HG03439 (cell line): Measurements from ENCODE around the gene ZNF385D.

ENCODE experiments used
- ATAC-seq: cut with Tn5 transposase; IDR thresholded peaks from one replicate; pipeline ENCODE4 v1.9.1; 2021; ENCODE audit warnings: mild to moderate bottlenecking, moderate library complexity; ENCODE audit not compliant: unreplicated experiment

The ZNF385D gene

DNA sequence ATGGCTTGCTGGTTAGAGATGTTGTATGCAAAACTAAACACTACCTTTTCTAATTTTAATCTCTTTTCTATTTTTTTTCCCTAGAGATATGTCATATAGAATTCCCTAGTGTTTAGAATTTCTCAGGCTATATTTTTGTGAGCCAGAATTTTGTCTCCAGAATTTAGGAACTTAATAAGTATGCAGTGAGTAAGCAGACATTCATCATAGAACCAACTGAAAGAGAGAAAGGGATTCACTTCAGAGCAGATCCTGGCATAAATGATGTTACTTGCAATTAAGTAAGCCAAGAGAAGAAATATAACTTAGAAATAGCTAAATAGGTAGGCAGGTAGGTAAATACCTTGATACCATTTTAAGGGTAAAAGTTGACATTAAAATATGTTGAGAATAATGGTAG, 288.9 kb downstream of the ZNF385D start:
- ATAC-seq: no peak

DNA sequence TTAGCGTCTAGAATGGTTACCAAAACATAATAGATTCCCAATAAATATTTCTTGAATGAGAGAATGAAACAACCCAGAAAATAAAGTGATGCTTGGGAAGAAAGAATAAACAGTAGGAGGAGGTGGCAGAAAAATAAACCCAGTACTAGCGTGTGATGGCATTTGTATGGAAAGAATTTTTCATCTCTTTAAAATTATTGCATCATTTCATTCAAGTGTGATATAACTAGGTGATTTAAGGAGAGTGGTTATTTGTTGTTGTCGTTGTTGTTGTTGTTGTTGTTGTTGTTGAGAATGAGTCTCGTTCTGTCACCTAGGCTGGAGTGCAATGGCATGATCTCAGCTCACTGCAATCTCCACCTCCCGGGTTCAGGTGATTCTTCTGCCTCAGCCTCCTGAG, 293.9 kb downstream of the ZNF385D start:
- no peak for ATAC-seq

DNA sequence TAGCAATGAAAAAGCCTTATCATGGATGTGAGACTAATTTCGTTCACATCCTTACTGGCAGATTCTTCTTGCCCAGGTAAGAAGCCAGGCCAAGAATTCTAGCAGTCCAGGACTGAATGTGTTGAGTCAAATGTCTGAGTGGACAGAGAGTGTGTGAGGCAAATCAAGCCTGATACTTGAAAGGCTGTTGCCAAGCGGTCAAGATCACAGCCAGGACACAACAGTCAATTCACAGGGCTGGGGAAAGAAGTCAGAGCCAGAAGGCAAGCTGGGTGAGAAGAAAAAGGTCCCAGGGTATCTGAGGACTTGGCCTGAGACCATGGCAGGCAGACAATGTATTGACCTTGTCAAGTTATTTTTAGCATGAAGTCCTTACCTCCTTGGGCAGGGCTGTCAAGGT, 301.3 kb downstream of the ZNF385D start:
- ATAC-seq: no peak

DNA sequence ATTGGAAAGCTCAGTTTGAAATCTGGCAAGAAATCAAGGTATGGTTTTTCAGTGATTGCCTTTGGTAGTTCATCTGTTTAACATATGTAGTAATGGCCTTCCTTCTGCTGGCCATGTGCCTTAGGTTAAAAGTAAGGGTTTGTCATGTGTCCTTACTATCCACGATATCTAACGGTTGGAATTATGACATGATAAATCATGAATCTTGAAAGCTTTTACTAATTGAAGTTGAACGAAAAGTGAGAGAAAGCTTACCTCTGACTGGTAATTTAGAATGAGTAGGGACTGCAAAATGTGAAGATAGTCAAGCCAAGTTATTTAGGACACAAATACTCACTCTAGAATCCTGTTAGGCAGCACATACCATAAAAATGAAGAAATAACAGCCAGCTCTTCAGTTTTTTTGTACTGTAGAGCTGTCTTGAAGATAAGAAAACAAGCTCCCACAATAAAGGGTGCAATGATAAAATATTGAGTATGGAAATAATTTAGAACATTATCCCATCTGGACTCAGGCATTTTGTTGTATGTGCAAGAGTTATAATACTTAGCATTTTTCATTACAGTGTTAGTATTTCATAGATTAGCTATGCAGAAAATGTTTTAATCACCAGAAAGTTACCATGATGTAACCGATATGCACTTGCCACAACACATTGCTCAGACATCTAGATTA, 303.4 kb downstream of the ZNF385D start:
- ATAC-seq: no peak

DNA sequence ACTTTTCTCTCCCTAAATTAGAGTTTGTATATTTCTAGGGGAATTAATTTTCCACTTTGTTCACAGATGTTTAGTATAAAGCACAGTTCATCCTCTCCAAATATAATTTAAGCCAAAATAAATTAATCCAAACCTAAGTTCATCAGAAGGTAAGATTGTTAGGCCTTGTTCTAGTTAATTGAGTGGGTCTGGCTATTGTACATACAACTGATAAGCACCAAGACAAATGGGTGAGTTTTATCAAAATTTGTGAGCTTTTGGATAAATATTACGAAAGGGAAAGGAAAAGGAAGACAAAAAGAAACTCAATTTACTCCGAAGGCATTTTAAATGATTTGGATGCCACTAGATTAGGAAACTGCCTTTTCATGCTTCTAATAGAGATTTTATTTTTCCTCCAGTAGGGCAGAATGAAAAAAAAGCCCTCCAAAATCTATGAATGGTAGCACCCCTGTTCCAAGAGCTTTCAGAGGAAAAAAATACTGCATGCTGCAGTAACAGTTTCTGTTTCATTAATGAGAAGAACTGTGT, 304.0 kb downstream of the ZNF385D start:
- no peak for ATAC-seq

DNA sequence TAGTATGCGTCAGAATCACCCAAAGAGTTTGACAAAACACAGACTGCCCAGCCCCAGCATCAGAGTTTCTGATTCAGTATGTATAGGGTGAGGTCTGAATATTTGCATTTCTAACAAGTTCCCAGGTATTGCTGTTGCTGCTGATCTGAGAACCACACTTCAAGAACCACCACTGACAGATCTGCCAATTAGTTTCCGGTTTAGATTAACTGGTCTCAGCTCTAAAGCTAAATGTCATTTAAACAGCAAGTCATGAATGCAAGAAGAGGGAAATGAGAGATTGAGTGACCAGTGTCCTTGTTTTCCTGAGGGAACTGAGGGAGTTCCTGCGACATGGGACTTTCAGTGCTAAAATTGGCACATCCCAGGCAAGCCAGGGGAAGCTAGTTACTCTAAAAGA, 305.0 kb downstream of the ZNF385D start:
- peak; percentile 87 for ATAC-seq

DNA sequence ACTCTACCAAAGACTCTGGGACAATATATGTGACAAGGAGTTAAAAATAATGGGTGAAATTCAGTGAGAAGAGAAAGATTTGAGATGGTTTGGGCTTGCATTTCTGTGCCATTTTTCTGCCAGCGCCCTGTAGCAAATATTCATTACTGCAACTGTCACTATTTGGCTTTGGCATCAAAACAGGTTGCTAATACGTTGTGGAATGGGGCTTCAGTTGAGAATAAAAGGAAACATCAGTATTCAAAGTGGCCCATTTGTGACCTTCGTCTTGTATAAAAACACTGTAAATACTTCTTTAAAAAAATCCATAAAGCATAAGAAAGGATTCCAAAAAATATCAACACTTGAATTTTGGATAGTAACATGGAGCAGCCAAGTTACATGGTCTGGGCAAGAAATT, 309.2 kb downstream of the ZNF385D start:
- no peak for ATAC-seq

DNA sequence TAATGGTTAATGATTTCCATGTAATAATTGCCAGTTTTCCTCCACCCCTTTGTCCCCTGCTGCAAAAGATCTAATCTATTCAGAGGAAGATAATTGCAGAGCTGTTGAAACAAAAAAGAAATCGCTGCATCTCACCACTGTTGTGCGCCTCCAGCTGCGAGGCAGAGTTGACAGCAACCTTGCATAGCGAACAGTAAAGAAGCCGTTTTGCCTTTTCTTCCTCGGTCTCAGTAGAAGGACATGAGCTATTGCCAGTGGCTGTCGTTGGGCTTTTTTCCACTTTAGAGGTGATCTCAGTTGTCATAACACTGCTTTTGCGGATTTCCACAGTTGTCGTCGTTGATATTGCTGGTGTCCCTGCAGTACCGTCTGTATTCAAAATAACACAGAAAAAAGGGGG, 314.2 kb downstream of the ZNF385D start:
- ATAC-seq: no peak

DNA sequence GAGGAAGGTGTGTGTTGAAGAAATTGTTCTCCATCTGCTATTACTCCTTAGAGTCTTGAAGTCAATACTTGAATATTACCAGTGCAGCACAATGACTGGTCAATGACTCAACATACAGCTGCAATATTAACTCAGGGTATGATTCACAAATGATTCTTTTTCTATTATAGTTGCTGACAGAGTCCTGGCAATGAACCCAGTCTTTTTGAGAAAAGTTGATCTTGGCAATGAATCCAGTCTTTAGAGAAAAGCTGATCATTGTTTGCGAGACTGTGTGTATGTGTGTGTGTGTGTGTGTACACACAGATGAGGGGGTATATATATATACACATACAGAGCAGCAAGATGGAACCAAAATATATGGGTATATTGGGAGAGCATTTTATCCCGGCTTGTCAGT, 315.1 kb downstream of the ZNF385D start:
- no peak for ATAC-seq

DNA sequence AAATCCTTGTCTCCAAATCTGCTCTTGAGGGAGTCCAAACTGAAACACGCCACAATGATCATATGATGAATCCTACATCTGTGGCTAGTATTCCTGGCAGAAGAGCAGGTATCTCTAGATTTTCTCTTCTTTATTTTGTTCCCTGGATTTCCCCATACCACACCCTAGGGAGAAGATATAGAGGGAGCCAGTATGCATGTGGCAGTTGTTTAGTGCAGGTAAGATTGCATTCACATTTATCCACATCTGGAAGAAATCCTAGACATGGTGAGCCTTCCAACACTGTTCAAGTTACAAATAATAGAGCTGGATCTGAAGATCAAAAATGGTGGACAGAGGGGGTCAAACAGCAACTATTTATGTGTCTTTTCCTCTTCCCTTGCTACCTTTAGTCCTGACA, 316.7 kb downstream of the ZNF385D start:
- ATAC-seq: no peak

DNA sequence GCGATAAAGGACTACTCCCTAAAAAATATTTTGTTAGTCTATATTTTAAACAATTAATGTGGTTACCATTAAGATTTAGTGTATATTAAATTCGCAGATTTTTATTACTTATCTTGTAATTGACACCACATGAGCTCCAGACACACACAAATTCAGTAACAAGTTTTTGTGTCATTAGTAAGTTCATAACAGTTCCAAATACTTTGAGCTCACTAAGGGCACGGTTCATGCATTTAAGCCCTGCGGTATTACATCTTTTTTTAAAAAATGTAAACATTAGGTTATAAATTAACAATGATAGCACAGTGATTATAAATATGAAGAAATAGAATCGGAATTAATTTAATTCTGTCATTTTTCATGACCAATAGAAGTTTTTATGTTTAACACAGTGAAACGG, 317.3 kb downstream of the ZNF385D start:
- ATAC-seq: no peak

DNA sequence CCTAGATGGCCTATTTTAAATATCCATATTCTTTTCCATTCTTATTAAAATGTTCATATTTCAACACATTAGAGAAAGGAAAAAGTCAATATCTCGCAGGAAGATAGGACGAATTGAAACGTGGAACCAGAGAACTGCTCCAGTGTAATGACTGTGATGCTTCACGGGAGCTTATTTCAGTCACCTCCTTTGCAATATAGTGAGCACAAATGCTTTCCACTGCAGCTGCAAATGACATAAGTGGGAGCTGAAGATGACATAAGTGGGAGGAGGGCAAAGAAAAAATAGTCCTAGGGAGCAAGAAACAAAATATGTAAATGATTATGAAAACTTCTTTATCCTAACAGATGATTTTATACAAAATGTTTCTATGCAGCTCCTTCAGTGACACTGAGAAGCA, 324.1 kb downstream of the ZNF385D start:
- ATAC-seq: no peak

DNA sequence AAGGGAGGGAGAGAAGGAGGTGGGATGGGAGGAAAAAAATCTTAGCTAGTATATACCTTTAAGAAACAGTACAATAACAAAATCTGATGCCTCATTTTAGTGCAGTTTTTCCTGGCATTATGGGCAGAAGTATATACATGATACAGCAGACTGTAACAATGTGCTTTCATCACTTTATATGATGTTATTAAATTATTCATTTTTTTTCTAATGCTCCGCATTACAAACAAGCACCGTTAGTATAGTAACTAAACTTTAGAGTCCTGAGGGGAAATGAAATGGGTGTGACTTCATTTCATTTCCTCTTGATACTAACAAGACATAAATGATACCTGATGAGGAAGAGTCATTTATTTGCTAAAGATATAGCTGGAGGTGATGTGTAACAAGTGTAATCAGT, 325.3 kb downstream of the ZNF385D start:
- ATAC-seq: no peak

DNA sequence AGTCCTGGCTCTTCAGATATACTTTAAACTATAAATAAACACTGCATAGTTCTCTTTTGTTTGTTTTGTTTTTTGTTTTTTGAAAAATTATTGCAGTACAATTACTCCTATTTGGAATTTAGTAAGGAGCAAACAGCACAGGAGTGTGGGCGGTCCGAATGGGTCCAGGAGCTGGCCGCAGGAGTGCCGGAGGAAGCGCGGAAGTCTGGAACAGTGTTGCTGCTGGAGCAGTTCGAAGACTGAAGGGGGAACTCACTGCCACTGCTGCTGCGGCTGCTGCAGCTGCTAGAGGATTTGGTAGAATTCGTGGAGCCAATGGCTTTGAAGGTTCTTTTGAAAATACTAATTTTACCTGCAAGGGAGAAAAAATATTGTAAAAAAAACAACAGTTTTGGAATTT, 329.9 kb downstream of the ZNF385D start:
- ATAC-seq: no peak

DNA sequence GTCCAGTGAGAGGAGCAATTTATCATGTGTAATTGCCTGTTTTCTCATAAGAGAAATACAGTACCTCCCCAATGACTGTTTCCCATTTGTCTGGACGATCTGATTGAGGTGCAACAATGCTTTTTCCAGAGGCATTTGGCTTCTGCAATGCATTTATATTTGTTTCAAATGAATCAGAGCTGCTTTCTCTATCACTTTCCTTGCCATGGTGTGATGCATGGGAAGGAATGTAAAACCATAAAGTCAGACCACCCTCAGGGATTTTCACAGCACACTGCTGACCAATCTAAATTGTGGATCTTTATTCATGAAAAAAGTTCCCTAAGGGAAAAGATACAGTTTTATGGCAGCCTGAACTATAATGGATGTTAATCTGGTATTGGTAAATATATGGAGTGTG, 333.0 kb downstream of the ZNF385D start:
- no peak for ATAC-seq

DNA sequence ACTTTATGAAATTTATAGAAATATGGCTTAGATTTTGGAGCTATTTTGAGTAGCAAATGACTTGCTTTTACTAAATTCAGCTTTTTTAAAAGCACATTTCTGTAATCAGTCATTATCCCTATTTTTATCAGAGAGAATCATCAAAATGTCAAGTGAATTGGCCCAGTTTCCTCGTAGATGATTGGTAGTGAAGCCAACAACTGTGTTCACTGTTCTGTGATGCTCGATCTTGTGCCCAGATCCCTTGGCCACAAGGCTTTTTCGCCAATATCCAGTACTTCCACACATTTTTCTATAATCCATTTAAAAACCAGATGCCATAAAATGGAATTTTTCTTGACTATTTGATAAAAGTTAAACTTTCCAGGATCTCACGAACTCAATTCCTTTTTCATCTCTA, 336.5 kb downstream of the ZNF385D start:
- ATAC-seq: no peak

DNA sequence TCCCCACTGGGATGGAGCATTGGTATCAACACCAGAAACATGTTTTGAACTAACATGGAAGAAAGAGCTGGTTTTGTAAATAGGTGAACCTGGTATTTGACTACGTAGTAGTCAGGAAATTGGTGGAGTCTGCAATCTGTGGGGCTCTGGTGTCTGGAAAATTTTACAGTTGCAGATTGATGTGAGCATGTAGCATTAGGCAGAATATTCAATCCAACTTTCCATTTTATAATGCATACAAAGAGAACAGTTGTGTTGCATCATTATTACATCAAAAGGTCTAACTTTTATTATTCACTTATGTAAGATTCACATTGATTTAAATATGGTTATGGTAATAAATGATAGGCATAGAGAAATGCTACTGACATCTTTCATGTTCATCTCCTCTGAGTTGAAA, 340.0 kb downstream of the ZNF385D start:
- no peak for ATAC-seq

DNA sequence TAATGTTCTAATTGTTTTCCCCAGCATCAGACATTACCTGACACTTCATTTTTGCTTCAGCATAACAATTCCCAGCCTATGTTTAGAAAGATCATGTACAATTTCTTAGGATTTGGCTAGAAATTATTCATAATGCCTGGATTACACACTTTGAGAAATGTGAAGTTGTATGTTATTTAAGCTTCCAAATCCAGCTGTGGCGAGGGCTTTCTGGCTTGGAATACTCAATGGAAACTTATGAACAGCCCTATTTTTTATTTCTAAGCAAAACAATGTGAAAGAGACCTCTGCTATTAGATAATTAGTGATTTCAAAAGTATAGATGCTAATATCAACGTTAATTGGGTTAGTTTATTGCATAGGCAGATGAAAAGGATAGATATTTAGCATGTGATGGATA, 341.6 kb downstream of the ZNF385D start:
- ATAC-seq: no peak

DNA sequence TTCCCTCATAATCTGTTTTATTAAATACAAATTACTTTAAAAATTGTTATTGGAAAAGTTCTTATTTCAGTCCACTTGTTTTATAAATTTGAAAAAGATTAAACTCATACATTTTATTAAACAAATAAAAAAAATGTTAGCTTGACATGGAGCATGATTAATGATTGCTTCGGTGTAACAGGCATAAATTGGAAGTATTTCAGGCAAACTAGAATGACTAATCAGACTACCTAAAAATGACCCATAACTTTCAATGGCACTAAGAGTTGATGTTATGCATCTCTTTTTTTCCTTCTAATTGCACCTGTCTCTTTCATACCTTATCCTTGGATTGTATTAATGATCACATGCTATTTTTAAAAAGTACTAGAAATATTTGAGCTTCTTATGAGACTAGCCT, 343.3 kb downstream of the ZNF385D start:
- ATAC-seq: no peak

DNA sequence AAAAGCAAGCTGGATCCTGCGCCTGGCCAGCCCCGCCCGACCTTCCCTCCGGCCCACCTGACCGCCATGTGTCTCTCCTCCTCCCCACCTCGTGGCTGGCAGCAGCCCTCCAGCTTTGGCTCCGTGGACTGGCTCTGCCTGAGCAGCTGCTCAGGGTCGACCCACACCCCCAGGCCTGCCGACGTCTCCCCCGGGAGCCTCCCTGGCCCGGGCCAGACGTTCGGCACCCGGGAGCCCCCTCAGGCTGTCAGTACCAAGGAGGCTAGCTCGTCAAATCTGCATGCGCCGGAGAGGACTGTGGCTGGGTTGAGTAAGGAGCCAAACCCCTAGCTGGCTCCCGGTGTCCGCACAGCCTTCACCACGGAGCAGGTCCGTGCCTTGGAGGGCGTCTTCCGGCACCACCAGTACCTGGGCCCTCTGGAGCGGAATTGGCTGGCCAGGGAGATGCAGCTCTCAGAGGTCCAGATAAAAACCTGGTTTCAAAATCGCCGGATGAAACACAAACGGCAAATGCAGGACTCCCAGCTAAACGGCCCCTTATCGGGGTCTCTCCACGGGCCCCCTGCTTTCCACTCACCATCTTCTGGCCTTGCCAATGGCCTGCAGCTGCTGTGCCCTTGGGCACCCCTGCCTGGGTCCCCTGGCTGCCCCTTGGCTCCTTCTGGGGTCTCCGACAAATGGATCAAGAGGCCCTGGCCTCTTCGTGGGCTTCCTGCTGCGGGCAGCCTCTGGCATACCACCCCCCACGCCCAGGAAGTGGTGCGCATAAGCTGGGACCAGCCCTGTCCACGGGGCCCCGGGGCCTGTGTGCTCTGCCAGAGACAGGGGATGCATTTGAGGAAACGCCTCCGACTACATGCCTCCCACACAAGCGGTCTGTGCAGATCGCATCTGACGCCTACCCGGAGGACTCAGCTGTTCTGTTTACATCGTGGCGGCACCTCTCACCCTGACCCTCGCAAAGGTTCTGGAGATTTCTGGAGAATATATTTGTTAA, 345.0 kb downstream of the ZNF385D start:
- no peak for ATAC-seq

DNA sequence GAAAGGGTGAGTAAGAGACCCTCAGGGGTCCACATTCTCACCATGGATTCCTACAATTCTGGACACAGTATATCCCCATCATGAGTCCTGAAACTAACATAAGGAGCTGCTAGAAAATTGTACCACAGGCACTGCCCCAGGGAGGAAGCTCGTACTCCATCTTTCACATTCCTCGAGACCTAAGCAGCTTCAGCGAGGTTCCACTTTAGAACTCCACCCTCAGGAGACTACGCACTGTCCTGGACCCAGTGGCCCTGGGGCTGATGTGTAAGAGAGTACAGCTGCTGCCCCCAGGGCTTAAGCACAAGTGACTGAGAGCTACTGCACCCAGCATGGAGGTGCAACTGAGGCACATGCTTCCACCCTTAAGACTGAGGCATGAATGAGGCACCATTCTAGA, 352.5 kb downstream of the ZNF385D start:
- no peak for ATAC-seq

DNA sequence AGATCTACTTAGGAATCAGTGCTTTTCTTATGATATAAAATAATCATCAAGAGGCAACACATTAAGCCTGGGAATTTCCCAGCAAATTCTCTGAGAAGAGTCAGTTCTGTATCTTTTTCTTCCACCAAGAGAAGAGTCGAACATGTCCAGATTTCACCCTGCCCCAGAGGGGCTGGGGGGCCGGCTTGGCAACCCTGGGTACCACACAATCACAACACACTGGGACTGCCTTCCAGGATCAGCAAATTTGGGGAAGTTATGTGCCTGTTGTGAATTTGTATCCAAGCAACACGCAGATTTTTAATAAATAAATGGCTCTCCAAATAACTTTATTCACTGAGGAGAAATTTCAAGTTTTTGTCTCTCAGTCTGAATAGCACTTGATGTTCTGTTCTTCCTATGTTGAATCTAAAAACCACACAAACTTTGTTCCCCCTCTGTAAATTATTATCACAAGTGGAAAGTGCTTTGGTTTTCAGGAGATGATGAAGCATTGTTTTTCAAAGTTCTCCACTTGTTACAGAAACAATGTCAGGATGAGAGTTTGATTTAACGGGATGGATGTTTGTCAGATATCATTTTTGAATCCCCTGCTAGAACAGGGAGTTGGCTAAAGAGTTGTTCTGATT, 357.2 kb downstream of the ZNF385D start:
- no peak for ATAC-seq
